ENCODE data around the gene PLEKHS1.
"Not testable (repeated sequence)": the region's sequence is repeated elsewhere in the genome, so short reads cannot be mapped to it uniquely, and the experiment has no call there.

The PLEKHS1 gene

DNA sequence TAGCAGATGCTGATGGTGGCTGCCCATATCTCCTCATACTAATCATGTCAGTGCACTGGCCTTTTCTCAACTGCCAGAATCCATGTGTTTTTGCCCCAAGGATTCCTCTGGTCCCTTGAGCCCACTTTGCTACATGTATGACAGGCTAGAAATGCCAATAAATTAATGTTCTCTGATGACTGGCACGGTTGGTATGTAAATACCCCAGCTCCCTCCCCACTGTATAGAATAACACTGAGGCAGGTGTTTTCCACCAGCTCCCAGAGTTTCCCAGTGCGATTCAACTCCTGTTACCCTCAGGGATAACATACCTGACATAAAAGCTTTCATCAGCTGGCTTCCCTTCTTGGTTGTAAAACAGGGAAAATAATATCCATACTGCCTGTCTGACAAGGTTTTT is 9.0 kb upstream of the PLEKHS1 start:
- DNase-seq, result no peak

DNA sequence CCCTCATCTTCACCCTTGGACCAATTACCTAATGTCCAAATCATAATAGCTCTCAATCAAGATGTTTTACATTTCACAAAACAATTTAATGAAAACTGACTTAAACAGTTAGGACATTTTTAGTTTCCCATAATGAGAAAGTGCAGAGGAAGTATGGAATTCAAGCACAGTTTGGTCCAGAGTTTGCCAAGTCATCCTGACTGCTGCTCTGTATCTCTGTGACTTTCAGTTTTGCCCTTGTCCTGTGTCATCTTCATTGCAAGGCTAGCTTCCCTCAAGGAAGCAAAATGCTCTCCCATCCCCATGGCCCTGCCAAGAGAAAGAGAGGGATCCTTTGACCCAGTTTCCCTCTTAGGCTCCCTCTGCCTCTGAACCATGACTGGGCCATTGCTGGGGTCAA is 7.9 kb upstream of the PLEKHS1 start:
- no peak for DNase-seq

DNA sequence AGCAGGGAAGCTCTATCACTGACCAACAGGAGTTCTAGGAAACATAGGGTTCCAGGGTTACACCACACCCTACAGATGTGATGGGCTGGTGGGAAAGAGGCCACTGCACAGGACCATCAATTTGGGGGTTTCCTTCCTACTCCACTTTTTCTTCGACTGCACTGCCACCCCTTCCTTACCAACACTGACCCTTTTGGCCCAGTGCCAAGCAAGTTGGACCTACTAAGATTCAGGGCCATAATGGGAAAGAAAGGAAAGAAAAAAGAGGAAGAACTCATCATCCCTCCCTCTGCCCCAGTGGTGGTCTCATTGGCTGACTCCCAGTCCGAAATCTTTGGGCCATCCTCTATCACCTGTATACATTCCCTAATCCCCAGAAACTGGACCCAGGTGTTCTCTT is 6.1 kb upstream of the PLEKHS1 start:
- no peak for DNase-seq

DNA sequence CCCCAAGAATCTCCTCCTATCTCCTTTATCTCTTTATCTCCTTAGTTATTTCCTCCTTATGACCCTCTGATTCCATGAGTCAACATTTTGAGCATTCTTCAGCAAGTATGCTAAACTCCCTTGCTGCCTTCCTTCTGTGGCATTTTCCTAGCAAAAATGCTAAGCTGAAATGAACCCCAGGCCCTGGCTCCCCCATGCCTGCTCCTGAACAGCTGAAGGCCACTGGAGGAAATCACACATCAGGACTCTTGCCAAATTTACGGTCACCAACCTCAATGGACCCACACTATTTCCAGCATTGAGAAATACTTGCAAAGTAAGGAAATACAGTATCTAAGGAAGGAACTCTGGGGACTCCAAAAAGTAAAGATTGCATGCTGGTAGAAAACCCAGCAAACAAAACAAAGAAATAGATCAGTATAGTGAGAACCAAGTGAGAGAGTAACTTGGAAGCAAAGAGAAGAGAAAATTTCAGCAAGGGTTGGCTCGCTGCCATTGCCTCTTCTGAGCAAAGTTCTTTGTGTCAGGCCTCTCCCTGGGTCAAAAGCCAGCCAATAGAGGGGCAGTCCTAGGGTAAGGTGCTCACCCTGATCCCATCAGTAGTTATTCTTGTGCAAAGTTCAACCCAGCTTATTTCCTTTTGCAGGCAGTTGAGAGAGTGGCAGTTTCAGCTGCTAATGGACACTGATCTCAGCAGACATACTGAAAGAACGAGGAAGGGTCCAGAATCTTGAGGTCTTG is 5.1 kb upstream of the PLEKHS1 start:
- DNase-seq, result peak; percentile 44

DNA sequence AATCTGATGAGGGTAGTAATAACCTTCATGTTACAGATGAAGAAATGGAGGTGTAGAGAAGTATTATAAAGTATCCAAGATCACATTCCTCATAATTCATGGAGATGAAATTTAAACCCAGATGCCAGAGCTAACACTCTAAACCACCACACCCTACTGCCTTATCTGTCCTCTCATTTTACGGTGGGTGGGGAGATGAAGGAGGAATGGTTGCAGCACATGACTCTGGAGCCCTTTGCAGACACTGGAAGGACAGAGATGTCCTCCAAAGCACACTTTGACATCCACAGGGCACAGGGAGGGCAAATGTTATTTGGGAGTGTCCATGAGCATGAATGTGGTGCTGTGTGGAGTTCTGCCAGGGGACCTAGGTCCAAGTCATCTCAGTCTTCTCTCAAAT is 1.1 kb downstream of the PLEKHS1 start:
- no peak for DNase-seq

DNA sequence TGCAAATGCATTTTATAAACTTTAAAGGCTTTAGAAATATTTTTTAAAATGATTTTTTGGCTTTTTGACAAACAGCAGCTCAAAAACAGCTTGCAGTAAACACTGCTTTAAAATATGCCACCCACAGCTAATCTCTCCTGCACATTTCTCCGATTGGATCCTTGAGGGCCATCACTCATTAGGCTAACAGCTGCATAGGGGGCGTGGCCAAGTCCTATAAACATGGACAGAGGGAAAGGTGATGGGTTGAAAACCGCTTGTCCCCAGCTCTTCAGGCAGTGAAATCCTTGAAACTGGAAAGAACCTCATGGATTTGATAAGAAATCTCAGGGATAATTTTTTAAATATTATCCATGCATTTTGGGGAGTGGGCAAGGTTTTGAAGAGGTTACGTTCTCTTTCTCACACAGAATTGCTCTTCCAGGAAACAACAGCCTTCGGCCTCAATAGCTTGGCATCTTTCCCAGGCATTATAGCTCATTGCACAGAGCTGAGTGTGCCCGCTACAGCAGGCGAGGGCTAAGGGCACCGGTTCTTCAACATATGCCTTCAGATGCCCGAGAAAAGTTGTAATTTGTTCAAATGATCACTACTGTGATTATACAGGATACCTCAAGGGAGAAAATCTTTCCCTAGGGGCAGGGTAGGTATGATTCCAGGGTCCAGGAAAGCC is 1.7 kb downstream of the PLEKHS1 start:
- no peak for DNase-seq

DNA sequence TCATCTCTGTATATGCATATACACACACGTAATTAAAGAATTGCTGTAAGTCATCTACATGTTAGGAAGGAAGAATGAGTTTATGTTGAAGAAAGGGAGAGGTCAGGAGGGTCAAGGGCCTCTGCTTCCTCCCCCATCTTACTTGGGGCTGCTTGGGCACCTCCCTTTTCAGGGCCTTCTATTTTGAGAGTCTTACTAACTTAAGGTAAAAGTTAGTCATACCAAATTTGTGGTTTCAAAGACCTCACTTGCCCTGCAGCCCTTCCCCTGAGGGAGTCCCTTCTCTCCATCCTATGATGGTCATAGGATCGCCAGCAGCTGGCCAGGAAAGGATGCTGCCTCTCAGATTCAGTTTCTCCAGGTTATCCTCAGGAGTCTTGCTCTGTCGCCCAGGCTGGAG is 2.6 kb downstream of the PLEKHS1 start:
- DNase-seq, result no peak

DNA sequence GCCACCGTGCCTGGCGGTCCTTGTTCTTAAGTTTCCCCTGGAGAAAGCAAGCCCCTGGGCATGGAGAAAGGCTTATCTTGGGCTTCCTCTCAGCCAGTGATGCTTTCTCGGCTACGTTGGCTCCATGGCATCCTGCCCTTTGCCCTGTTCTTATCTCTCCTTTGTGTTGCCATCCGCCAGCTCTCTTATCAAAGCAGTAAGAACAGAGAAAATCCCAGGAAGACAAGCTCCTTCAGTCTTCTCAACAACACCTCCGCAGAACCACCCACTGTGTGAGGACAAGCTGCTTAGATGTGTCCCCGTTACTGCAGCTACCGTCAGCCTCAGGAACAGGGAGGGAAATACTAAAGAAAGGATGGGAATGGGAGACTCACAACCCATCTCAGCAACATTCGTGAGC is 3.3 kb downstream of the PLEKHS1 start:
- no peak for DNase-seq

DNA sequence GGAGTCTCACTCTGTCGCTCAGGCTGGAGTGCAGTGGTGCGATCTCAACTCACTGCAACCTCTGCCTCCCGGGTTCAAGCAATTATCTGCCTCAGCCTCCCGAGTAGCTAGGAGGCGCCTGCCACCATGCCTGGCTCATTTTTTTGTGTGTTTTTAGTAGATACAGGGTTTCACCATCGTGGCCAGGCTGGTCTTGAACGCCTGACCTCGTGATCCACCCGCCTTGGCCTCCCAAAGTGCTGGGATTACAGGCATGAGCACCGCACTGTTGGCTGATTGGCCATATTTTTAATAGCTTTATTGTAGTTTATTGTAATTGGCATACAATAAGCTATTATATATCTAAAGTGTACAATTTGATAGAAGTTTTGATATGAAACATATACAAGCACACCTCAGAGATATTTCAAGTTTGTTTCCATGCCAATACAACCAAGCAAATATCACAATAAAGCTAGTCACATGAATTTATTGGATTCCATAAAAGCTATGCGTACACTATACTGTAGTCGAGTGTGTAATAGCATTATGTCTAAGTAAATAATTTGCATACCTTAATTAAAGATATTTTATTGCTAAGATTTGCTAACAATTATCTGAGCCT is 5.6 kb downstream of the PLEKHS1 start:
- DNase-seq, result no peak

DNA sequence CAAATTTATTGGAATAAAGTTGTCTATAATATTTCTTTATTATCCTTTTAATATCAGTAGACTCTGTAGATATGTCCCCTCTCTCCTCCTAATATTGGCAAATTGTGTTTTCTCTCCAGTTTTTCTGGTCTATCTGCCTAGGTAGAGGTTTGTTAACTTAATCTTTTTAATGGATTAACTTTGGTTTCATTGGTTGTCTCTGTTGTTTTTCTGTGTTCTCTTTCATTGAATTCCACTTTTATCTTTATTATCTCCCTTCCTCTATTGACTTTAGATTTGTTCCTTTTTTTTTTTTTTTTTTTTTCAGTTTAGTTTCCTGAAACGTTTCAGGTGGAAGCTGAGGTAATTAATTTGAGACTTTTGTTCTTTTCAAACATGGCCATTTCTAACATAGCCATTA is 10.6 kb downstream of the PLEKHS1 start:
- DNase-seq, result no peak

DNA sequence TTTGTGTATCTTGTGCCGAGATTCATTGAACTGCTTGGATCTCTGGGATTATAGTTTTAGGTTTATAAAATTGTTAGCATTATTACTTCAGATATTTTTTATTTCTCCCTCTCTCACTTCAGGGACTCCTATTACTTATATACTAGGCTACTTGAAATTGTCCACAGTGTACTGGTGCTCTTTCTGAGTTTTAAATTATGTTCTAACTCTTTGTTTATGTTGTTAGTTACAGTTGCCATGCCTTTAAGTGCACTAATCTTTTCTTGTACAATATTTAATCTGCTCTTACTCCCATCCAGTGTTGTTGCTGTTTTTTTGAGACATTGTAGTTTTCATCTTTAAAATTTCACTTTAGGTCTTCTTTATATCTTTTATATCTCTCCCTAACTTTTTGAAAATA is 13.1 kb downstream of the PLEKHS1 start:
- DNase-seq, result no peak

DNA sequence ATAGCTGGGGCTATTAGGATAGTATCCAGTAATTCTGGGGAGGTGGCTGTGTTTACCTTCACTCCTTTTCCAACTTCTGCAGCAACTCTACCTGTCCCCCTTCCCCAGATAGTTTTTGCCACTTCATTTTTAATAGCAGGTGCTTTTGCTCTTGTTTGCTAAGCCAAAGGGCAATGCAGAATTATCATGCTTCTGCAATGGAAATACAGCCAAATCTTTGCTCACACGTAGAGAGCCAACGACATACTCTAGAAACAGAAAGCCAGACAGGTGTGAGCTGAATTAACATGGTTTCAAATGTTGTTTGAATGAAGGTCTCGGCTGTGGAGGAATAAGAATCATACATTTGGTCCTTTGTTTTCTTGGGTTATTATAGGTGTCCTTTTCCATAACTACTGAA is 14.4 kb downstream of the PLEKHS1 start:
- DNase-seq, result no peak

DNA sequence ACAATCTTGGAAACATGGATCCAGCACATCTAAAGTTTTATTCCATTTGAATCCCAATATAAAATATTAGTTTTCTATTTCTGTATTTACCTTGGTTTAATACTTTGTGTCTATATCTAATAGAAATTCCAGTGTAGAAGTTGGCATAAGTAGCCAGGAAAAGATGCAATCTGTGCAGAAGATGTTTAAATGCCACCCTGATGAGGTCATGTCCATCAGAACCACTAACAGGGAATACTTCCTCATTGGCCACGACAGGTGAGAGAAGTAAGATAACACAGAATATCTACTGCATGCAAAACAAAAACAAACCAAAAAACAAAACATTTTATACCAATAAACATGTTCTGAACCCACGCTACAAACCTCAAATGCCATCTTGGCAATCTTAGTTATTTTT is 15.7 kb downstream of the PLEKHS1 start:
- no peak for DNase-seq

DNA sequence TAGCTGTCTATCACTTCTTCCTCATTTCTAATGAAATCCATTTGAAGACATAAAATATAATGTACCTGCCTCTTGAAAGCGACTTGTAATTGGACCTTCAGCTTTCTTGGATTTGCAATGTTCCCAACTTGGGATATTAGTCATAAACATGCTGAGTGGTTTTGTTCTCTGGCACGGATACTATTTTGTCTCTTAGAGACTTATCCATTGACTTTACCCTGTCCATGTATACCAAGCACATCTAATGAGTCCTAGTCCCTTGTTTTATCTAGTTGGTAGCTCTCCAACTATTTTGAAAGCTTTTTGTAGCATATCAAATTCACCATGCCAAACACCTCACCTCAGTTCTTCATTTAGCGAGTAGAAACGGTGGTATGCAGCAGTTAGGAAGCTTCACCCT is 18.9 kb downstream of the PLEKHS1 start:
- no peak for DNase-seq

DNA sequence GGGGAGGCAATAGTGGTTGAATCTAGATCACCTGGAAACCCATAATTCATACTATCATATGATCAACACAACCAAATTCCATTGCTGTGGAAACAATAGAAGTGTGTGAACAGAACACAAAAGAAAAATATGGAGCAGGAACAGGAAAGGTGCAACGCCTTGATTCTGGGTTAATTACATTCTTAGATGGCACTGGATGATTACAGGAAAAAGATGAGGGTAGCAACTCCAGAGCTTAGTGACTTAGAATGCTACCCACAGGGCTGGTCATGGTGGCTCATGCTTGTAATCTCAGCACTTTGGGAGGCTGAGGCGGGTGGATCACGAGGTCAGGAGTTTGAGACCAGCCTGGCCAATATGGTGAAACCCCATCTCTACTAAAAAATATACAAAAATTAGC is 19.6 kb downstream of the PLEKHS1 start:
- not testable (repeated sequence) for DNase-seq

DNA sequence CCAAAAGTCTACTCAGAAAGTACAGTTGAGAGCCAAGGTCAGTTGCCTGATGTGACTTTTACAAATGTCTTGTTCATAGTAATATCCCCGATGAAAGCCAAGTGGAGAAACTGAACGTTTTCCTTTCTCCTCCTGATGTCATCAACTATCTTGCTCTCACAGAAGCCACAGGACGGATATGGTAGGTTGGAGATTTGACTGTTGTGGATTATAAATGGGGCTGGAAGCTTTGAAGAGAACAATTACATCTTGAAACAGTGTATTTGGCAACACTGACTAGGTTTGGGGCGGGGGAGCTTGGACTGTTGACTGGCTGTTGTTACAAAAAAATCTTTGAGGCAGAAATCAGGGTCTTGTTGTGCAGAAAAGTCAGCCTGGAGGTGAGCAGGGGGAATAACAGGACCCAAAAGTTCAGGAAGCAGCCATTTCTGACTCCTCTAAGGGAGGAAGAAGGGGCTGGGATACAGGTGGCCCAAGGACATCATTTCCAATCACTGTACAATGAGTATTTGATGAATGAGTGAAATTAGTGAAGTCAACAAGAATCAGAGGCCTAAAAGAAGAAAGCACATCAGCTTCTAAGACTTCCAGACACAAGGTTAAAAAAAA is 24.3 kb downstream of the PLEKHS1 start:
- DNase-seq, result no peak

DNA sequence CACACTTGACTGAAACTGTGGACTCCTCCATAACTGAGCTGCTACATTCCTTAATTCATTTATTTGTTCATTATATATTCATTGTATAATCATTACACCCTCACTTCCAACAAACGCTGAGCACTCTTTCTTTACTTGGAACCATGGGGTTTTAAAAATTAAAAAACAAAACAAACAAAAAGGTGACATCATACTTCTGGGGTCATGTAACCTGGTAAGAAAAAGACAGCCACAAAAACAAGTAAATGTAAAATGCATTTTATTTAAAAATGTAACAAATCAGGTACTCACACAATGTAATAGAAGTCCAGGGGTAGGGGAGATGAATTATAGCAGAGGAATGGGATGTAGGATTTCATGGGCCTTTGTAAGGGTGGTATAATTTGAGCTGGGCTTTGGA is 25.1 kb downstream of the PLEKHS1 start:
- DNase-seq, result no peak

DNA sequence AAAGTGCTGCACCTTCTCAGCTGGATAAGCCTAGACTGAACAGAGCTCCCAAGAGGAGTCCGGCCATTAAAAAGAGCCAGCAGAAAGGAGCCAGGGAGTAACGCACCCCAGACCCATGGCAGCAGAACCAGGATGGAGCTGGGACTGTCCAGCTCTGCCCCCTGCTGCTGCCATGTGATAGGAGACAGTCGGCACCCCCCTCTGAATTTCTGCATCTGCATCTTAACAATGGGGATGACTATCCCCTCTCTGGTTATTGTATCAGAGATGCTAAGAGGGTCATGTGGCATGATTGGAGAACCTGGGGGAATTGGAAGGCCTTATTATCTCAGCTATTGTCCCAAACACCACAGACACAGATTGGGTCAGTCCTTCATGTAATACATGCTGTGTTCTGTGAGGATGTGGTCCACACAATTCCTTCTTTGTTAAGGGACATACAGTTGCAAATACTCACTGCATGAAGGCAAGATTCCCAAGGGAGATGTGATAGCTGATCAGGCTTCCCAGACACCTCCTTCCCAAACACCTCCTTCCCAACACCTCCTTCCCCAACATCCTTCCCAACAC is 29.3 kb downstream of the PLEKHS1 start:
- DNase-seq, result no peak

DNA sequence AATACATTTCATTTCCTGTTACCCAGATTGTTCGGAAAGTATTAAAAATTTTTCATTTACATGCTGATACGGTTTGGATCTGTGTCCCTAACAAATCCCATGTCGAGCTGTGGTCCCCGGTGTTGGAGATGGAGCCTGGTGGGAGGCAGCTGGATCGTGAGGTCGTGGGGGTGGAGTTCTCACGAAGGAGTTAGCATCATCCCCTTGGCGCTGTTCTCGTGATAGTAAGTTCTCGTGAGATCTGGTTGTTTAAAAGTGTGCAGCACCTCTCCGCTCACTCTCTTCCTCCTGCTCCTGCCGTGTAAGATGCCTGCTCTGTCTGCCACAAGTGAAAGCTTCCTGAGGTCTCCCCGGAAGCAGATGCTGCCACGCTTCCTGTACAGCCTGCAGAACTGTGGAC is 30.9 kb downstream of the PLEKHS1 start:
- DNase-seq, result no peak

DNA sequence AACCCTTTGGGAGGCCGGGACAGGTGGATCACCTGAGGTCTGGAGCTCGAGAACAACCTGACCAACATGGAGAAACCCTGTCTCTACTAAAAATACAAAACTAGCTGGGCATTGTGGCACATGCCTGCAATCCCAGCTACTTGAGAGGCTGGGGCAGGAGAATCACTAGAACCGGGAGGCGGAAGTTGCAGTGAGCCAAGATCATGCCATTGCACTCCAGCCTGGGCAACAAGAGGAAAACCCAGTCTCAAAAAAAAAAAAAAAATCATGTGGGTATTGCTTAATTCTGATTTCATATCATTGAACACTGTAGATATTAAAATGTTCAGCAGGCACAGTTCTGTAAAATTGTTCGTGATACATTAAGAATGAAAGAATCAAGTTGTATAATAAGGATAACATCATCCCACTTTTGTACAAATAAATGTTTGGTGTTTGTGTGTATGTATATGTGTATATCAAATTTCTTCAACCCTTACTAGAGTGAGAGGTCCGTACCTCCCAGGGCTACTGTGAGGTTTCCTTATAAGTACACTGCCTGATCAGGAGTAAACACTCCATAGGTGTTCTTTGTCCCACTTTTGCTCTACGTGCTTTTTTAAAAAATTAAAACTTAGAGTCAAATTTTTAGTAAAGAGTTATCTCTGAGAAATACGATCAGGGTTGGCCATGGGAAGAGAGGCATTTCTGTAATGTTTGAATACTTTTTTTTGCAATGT is 31.7 kb downstream of the PLEKHS1 start:
- no peak for DNase-seq

DNA sequence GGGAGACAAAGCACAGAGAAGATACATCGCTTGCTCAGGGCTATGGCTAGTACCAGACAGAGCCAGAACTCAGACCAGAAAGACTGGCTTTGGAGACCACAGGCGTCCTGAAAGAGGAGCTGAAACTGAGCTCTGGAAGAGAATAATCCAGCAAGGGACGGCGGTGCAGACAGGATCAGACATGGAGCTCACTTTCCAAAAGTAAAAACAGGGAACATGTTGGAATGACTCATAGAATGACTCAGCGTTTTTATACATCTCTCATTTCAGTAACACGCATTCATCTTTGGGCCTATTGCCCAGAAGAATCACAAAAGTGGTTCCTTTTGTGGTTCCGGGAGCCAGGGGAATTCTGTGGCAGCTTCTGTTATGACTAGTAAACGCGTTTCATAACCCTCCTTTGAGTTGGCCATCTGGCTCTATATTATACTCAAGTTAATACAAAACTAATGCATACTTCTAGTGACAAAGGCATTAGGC is 37.2 kb downstream of the PLEKHS1 start:
- DNase-seq, result peak; percentile 98

DNA sequence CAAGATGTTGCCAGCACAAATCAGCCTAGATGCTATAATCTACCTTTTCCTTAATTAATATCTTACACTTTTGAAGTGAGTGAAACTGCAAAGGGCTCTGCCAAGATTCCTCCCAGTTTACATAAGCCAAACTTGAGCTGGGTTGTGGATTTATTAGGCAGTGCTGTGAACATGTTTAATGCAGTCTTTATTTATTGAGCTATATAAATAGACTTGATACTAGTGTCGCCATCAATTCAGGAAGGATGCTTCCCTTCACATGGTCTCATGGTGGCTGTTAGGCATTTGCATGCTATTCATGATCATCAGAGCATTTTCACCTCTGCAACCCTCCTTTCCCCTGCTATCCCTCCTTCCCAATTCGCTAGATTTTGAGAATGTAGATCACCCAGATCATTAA is 40.2 kb downstream of the PLEKHS1 start:
- DNase-seq, result no peak

DNA sequence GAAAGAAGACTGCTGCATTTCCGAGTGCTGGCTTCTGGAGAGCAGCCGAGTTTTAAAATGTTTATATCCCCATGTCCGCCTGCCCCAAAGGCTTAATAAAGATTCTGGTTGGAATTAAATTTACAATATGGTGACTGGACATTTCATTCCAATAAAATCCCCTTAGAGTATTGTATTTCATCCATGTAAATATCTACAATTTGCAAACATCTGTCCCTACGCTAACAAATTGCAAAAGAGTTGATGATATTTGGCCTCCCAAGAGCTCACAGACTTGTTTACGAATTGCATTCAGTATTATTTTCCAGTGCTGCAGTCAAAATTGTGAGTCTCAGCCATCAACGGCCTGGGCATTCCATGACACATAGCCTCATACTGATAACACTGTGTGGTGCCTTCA is 50.1 kb downstream of the PLEKHS1 start:
- no peak for DNase-seq
